WI38 (cell line): ENCODE results near the gene HPCA.

Source experiments
- H3K4me3 ChIP-seq: 2 replicates; pipeline ENCODE4 v1.5.1; 2011; ENCODE audit warnings: low read depth, mild to moderate bottlenecking, control low read depth, low read length
- TF ChIP-seq, protein P1 (sequence below): IDR thresholded peaks from 2 replicates; pipeline ENCODE4 v1.5.1; 2012; ENCODE audit warnings: low read depth, mild to moderate bottlenecking, control low read depth, low read length

Gene HPCA

GRCh38 chr1:32878637-32879041 lies 7.7 kb upstream of the HPCA start:
- TF ChIP-seq, protein P1, sequence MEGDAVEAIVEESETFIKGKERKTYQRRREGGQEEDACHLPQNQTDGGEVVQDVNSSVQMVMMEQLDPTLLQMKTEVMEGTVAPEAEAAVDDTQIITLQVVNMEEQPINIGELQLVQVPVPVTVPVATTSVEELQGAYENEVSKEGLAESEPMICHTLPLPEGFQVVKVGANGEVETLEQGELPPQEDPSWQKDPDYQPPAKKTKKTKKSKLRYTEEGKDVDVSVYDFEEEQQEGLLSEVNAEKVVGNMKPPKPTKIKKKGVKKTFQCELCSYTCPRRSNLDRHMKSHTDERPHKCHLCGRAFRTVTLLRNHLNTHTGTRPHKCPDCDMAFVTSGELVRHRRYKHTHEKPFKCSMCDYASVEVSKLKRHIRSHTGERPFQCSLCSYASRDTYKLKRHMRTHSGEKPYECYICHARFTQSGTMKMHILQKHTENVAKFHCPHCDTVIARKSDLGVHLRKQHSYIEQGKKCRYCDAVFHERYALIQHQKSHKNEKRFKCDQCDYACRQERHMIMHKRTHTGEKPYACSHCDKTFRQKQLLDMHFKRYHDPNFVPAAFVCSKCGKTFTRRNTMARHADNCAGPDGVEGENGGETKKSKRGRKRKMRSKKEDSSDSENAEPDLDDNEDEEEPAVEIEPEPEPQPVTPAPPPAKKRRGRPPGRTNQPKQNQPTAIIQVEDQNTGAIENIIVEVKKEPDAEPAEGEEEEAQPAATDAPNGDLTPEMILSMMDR = no peak
- no peak overlapping the region for H3K4me3 ChIP-seq

DNA sequence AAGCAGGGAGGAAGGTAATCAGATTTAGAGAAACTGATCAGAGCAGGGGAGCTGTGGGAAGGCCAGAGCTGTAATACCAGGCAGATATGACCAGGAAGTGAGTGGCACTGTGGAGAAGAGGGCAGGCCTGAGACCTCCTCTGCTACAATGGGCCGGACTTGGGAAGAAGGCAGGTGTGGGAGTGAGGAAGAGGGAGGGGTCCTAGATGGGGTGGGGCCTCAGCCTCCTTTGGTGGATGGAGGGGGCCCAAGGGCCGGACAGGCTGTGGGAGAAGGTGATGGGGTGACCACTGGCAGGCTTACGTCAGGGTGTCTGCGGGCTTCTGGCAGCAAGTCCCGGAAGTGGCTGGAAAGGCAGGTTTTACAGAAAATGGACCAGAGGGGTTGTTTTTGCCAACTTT lies 5.0 kb upstream of the HPCA start:
- TF ChIP-seq, protein P1 = no peak
- H3K4me3 ChIP-seq = no peak overlapping the region

GRCh38 chr1:32881871-32882850 lies 4.1 kb upstream of the HPCA start:
- no peak overlapping the region for H3K4me3 ChIP-seq
- TF ChIP-seq, protein P1 = no peak

- no peak overlapping the region for H3K4me3 ChIP-seq
- TF ChIP-seq, protein P1 = no peak
Measured at GRCh38 chr1:32883338-32884031, 2.8 kb upstream of the HPCA start.

DNA sequence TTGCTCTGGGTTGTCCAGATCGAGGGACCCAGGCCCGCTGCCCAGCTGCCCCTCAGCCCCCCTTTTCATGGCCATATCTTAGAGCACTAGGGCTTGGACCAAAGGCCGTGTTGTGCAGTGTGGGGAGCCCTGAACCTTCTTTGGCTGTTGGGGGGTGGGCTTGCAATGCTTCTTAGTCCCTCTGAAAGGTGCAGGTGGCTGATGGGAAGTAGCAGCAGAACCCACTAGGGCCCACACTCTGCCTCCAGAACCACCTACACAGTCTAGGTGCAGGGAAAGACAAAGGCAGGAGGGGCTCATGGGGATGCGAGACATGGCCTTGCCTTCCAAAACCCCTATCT lies 2.3 kb upstream of the HPCA start:
- no peak overlapping the region for H3K4me3 ChIP-seq
- TF ChIP-seq, protein P1 = no peak

DNA sequence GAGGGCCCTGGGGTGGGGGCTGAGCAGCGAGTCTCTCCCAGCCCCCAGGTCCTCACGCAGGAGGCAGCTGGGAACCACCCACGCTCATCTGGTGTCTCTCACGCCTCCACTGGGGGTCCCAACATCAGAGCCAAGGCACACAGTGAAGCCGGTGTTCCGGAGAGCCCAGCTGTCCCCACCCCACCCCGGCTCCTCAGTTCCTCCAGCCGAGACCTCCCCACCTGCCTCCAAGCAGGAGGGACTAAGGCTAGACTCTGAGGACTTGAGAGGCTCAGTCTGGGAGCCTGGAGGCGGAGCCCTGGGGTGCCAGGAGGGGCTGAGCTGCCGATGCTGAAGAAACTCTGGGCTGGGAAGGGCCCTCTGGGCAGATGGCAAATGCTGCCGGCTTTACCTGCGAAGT lies 1.6 kb upstream of the HPCA start:
- TF ChIP-seq, protein P1 = no peak
- H3K4me3 ChIP-seq = no peak overlapping the region

- TF ChIP-seq, protein P1 = no peak
- H3K4me3 ChIP-seq = no peak overlapping the region
Measured at GRCh38 chr1:32885676-32886003, 651 bp upstream of the HPCA start.
